ENCODE data around the gene ENPP7. TPM values are rescaled to one million over a fixed set of nuclear protein-coding genes. Genes with fewer than 3 reads are reported as not detected.

ENPP7 gene
- total and polyA plus RNA-seq, 4 donors: 0.31 TPM; not detected in 3

GRCh38 chr17:79737046-79737921 lies 6.5 kb downstream of the ENPP7 start:
- no peak for ATAC-seq (ENCODE audit: insufficient read depth, low FRiP score)

GRCh38 chr17:79737922-79738578 lies 7.3 kb downstream of the ENPP7 start:
- H3K36me3 ChIP-seq (ENCODE audit: control insufficient read depth in 4 of 4, insufficient read depth in 4 of 4, low read length in 4 of 4): no peaks in the 10 kb centered on the region

More at GRCh38 chr17:79737046-79737921, 6.5 kb downstream of the ENPP7 start:
- peaks cover 0 to 2% (median 0%) of the 10 kb centered on the region in 4 donors for H3K9me3 ChIP-seq (ENCODE audit: control insufficient read depth in 4 of 4, insufficient read depth in 3 of 4, low read length in 3 of 4)
- H3K4me1 ChIP-seq (ENCODE audit: control insufficient read depth in 5 of 5, insufficient read depth in 5 of 5, low read length in 5 of 5): peaks cover 0 to 14% (median 0%) of the 10 kb centered on the region in 5 donors
- H3K36me3 ChIP-seq (ENCODE audit: control insufficient read depth in 4 of 4, insufficient read depth in 4 of 4, low read length in 4 of 4): no peaks in the 10 kb centered on the region
- WGBS, 2 donors: 76 to 89% methylated on average over 30 of the region's 30 CpGs
- DNase-seq: no peak
- no peak overlapping the region for H3K27ac ChIP-seq (ENCODE audit: low read depth in 1 of 2, low read length in 1 of 2)
- H3K9ac ChIP-seq (ENCODE audit: insufficient read depth in 1 of 2, low read length in 2 of 2): no peak overlapping the region
- peaks cover 0 to 7% (median 0%) of the 10 kb centered on the region in 3 donors for H3K27me3 ChIP-seq (ENCODE audit: control insufficient read depth in 3 of 3, insufficient read depth in 3 of 3, low read length in 2 of 3)
- TF ChIP-seq CTCF (IDR thresholded peaks at IDR 0.05; ENCODE audit: control extremely low read depth, extremely low read depth): no peak
- no peak overlapping the region for H3K4me3 ChIP-seq

GRCh38 chr17:79738643-79739042 lies 7.9 kb downstream of the ENPP7 start:
- peaks cover 0 to 2% (median 0%) of the 10 kb centered on the region in 4 donors for H3K9me3 ChIP-seq (ENCODE audit: control insufficient read depth in 4 of 4, insufficient read depth in 3 of 4, low read length in 3 of 4)
- H3K4me3 ChIP-seq: no peak overlapping the region
- WGBS, 2 donors: 95 to 96% methylated on average over 14 of the region's 14 CpGs
- no peak overlapping the region for H3K9ac ChIP-seq (ENCODE audit: insufficient read depth in 1 of 2, low read length in 2 of 2)
- H3K27ac ChIP-seq (ENCODE audit: low read depth in 1 of 2, low read length in 1 of 2): no peak overlapping the region
- ATAC-seq (ENCODE audit: insufficient read depth, low FRiP score) (no peak), DNase-seq (no peak)
- no peaks in the 10 kb centered on the region for H3K36me3 ChIP-seq (ENCODE audit: control insufficient read depth in 4 of 4, insufficient read depth in 4 of 4, low read length in 4 of 4)
- H3K27me3 ChIP-seq (ENCODE audit: control insufficient read depth in 3 of 3, insufficient read depth in 3 of 3, low read length in 2 of 3): peaks cover 0 to 7% (median 0%) of the 10 kb centered on the region in 3 donors
- H3K4me1 ChIP-seq (ENCODE audit: control insufficient read depth in 5 of 5, insufficient read depth in 5 of 5, low read length in 5 of 5): peaks cover 0 to 14% (median 0%) of the 10 kb centered on the region in 5 donors
- TF ChIP-seq CTCF (IDR thresholded peaks at IDR 0.05; ENCODE audit: control extremely low read depth, extremely low read depth): no peak

More at GRCh38 chr17:79737922-79738578, 7.3 kb downstream of the ENPP7 start:
- H3K9ac ChIP-seq (ENCODE audit: insufficient read depth in 1 of 2, low read length in 2 of 2): no peak overlapping the region
- WGBS, 2 donors: 94% methylated on average over 17 of the region's 17 CpGs
- no peak overlapping the region for H3K27ac ChIP-seq (ENCODE audit: low read depth in 1 of 2, low read length in 1 of 2)
- ATAC-seq (ENCODE audit: insufficient read depth, low FRiP score) (no peak), DNase-seq (no peak)
- H3K27me3 ChIP-seq (ENCODE audit: control insufficient read depth in 3 of 3, insufficient read depth in 3 of 3, low read length in 2 of 3): peaks cover 0 to 7% (median 0%) of the 10 kb centered on the region in 3 donors
- H3K4me1 ChIP-seq (ENCODE audit: control insufficient read depth in 5 of 5, insufficient read depth in 5 of 5, low read length in 5 of 5): peaks cover 0 to 14% (median 0%) of the 10 kb centered on the region in 5 donors
- H3K4me3 ChIP-seq: no peak overlapping the region
- no peak for TF ChIP-seq CTCF (IDR thresholded peaks at IDR 0.05; ENCODE audit: control extremely low read depth, extremely low read depth)
- peaks cover 0 to 2% (median 0%) of the 10 kb centered on the region in 4 donors for H3K9me3 ChIP-seq (ENCODE audit: control insufficient read depth in 4 of 4, insufficient read depth in 3 of 4, low read length in 3 of 4)
